SK-N-SH (cell line): Measurements from ENCODE around the gene PEPD. TPM values are rescaled to one million over a fixed set of nuclear protein-coding genes. Genes with fewer than 3 reads are reported as not detected.

Experiments used
- CTCF ChIA-PET: fragments of 300-600, 350-600 bp; formaldehyde crosslinking; extraction: SDS; loops from one replicate; lab custom pipeline; 2021; lab: Yijun Ruan, JAX
- POLR2A ChIA-PET: fragments of 350-600 bp; sonication (Branson Sonifier 250); formaldehyde crosslinking; extraction: SDS; loops from one replicate; lab custom pipeline; 2020; ENCODE audit warnings: antibody characterized with exemption, inconsistent platforms; lab: Yijun Ruan, JAX
- DNase-seq: peaks from one replicate; pipeline ENCODE4 v3.0.0; 2012
- H2AFZ ChIP-seq: fragments of 200-600 bp; sonication (generic); 2 replicates; pipeline ENCODE4 v1.8.1; 2016; ENCODE audit warnings: antibody characterized with exemption, mild to moderate bottlenecking, low read depth
- H3F3A ChIP-seq: fragments of 200-600 bp; sonication (generic); replicated peaks from 2 replicates; pipeline ENCODE3; 2016; ENCODE audit warnings: antibody characterized with exemption, mild to moderate bottlenecking; ENCODE audit not compliant: insufficient read depth
- H3K27ac ChIP-seq, 2 experiments: fragments of 200-500 bp in 1 of 2; fragments of 200-600 bp in 1 of 2; sonication (Bioruptor generic) in 1 of 2; sonication (generic), shearing (Covaris generic) in 1 of 2; 2 replicates each; pipeline versions ENCODE4 v1.5.1 to v1.6.1; 2014 to 2016; ENCODE audit warnings: low read depth in 2 of 2, inconsistent platforms in 1 of 2, low read length in 1 of 2, mild to moderate bottlenecking in 1 of 2, mixed read lengths in 1 of 2
- H3K27me3 ChIP-seq: fragments of 200-600 bp; sonication (generic), shearing (Covaris generic); 2 replicates; pipeline ENCODE4 v1.6.1; 2016; ENCODE audit warnings: mixed run types; ENCODE audit not compliant: insufficient read depth
- H3K36me3 ChIP-seq, 2 experiments: fragments of 200-500 bp in 1 of 2; fragments of 200-600 bp in 1 of 2; sonication (Bioruptor generic) in 1 of 2; sonication (generic) in 1 of 2; replicated peaks in 1 of 2; 2 replicates each; pipeline versions ENCODE3 to v1.5.1; 2014 to 2016; ENCODE audit warnings: low read length in 1 of 2, mild to moderate bottlenecking in 1 of 2; ENCODE audit not compliant: insufficient read depth in 2 of 2, control insufficient read depth in 1 of 2
- H3K4me1 ChIP-seq, 2 experiments: fragments of 200-500 bp in 1 of 2; fragments of 200-600 bp in 1 of 2; sonication (Bioruptor generic) in 1 of 2; sonication (generic), shearing (Covaris generic) in 1 of 2; 2 replicates each; pipeline versions ENCODE4 v1.5.1 to v1.6.1; 2014 to 2016; ENCODE audit warnings: low read depth in 1 of 2, low read length in 1 of 2, mixed run types in 1 of 2; ENCODE audit not compliant: insufficient read depth in 2 of 2, control insufficient read depth in 1 of 2
- H3K4me2 ChIP-seq: fragments of 200-600 bp; sonication (generic), shearing (Covaris generic); 2 replicates; pipeline ENCODE4 v1.6.1; 2017; ENCODE audit warnings: mixed run types
- H3K4me3 ChIP-seq, 2 experiments: fragments of 200-500 bp in 1 of 2; fragments of 200-600 bp in 1 of 2; sonication (Bioruptor generic) in 1 of 2; sonication (generic), shearing (Covaris generic) in 1 of 2; 2 replicates each; pipeline versions ENCODE4 v1.5.1 to v1.8.1; 2014 to 2016; ENCODE audit warnings: low read depth in 2 of 2, inconsistent platforms in 1 of 2, low read length in 1 of 2, mild to moderate bottlenecking in 1 of 2, mixed read lengths in 1 of 2, moderate library complexity in 1 of 2
- H3K79me2 ChIP-seq: fragments of 200-600 bp; sonication (generic); 2 replicates; pipeline ENCODE4 v1.8.1; 2017; ENCODE audit warnings: mild to moderate bottlenecking; ENCODE audit not compliant: insufficient read depth
- H3K9ac ChIP-seq: fragments of 200-600 bp; sonication (generic); 2 replicates; pipeline ENCODE4 v1.6.1; 2017; ENCODE audit warnings: mixed run types
- H3K9me2 ChIP-seq: fragments of 200-600 bp; sonication (generic); 2 replicates; pipeline ENCODE4 v1.6.1; 2017; ENCODE audit warnings: mixed run types
- H3K9me3 ChIP-seq: fragments of 200-600 bp; sonication (generic); 2 replicates; pipeline ENCODE4 v1.6.1; 2017; ENCODE audit warnings: mixed run types, mild to moderate bottlenecking, moderate library complexity
- H4K20me1 ChIP-seq: fragments of 200-600 bp; sonication (generic); 2 replicates; pipeline ENCODE4 v1.6.1; 2017; ENCODE audit warnings: mild to moderate bottlenecking, mixed run types; ENCODE audit not compliant: insufficient read depth
- CTCF ChIP-seq: fragments of 200-600 bp; sonication (generic); IDR thresholded peaks from 2 replicates; pipeline ENCODE4 v1.6.1; 2017; ENCODE audit warnings: antibody characterized with exemption, mild to moderate bottlenecking, moderate library complexity
- EP300 ChIP-seq, 2 experiments: IDR thresholded peaks; 2 replicates each; pipeline versions ENCODE4 v1.4.0 to v1.6.1; 2012; ENCODE audit warnings: borderline replicate concordance in 1 of 2, low read depth in 1 of 2, low read length in 1 of 2
- FOSL2 ChIP-seq: IDR thresholded peaks from 2 replicates; pipeline ENCODE4 v1.4.0; 2012; ENCODE audit warnings: low read depth, mild to moderate bottlenecking, moderate library complexity, borderline replicate concordance
- FOXJ3 ChIP-seq: sonication (generic); formaldehyde crosslinking; IDR thresholded peaks from 2 replicates; pipeline ENCODE4 v1.5.1; 2020; ENCODE audit warnings: mild to moderate bottlenecking, missing genetic modification reagents
- FOXM1 ChIP-seq: IDR thresholded peaks from 2 replicates; pipeline ENCODE4 v1.4.0; 2012; ENCODE audit warnings: low read depth, mild to moderate bottlenecking
- GATA2 ChIP-seq: sonication (generic); formaldehyde crosslinking; IDR thresholded peaks from 2 replicates; pipeline ENCODE4 v1.5.0; 2020; ENCODE audit warnings: mild to moderate bottlenecking, missing genetic modification reagents
- JUND ChIP-seq: IDR thresholded peaks from 2 replicates; pipeline ENCODE4 v1.4.0; 2012
- NFIC ChIP-seq: IDR thresholded peaks from 2 replicates; pipeline ENCODE4 v1.4.0; 2012; ENCODE audit warnings: borderline replicate concordance
- POLR2AphosphoS5 ChIP-seq: IDR thresholded peaks from 2 replicates; pipeline ENCODE4 v1.6.1; 2012; ENCODE audit warnings: low read depth, low read length
- RAD21 ChIP-seq: IDR thresholded peaks from 2 replicates; pipeline ENCODE4 v1.6.1; 2012; ENCODE audit warnings: mild to moderate bottlenecking, low read length
- RCOR1 ChIP-seq: fragments of 150-350 bp; IDR thresholded peaks from 2 replicates; pipeline ENCODE4 v1.6.1; 2017; ENCODE audit warnings: antibody characterized with exemption, low read length
- SIN3A ChIP-seq: IDR thresholded peaks from 2 replicates; pipeline ENCODE4 v1.6.1; 2012; ENCODE audit warnings: low read depth, mild to moderate bottlenecking, low read length, moderate library complexity, borderline replicate concordance
- TAF1 ChIP-seq: IDR thresholded peaks from 2 replicates; pipeline ENCODE4 v1.6.1; 2012; ENCODE audit warnings: low read depth, mild to moderate bottlenecking, low read length, moderate library complexity, borderline replicate concordance
- YY1 ChIP-seq: IDR thresholded peaks from 2 replicates; pipeline ENCODE4 v1.4.0; 2012; ENCODE audit warnings: low read depth, mild to moderate bottlenecking
- WGBS: methylation state at CpG from one replicate; pipeline ENCODE4 v1.1.6; 2017; ENCODE audit warnings: low lambda C conversion rate; 5-methylcytosine and 5-hydroxymethylcytosine counted together
- polyA plus RNA-seq, 3 experiments: library from polyadenylated mRNA; depleted of rRNA; stranded (reverse); fragments of >200 nt; gene quantifications; 2 replicates each; pipeline ENCODE4 v1.2.3, GENCODE V29; 2012
- TF ChIP-seq, protein P1 (sequence below): IDR thresholded peaks from 2 replicates; pipeline ENCODE4; 2012
- TF ChIP-seq, protein P2 (sequence below): IDR thresholded peaks from 2 replicates; pipeline ENCODE4 v1.4.0; 2012; ENCODE audit warnings: low read depth, borderline replicate concordance

Gene PEPD
- polyA plus RNA-seq, 1 of the 3 experiments (the other 2 are of a cell fraction), result 88.9 TPM

GRCh38 chr19:33435706-33436359, 85.8 kb downstream of the PEPD start:
- WGBS, result 84% methylated on average over 11 of the region's 11 CpGs
- H3K4me2 ChIP-seq, result 0 out of 2 replicates have a peak overlapping the region, but pooled peaks have one; percentile 72
- no peak for TF ChIP-seq FOXM1
- no peak for TF ChIP-seq TAF1
- TF ChIP-seq RAD21, result no peak
- no peak for TF ChIP-seq YY1
- TF ChIP-seq, protein P1, sequence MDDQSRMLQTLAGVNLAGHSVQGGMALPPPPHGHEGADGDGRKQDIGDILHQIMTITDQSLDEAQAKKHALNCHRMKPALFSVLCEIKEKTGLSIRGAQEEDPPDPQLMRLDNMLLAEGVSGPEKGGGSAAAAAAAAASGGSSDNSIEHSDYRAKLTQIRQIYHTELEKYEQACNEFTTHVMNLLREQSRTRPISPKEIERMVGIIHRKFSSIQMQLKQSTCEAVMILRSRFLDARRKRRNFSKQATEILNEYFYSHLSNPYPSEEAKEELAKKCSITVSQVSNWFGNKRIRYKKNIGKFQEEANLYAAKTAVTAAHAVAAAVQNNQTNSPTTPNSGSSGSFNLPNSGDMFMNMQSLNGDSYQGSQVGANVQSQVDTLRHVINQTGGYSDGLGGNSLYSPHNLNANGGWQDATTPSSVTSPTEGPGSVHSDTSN, result no peak
- TF ChIP-seq FOSL2, result no peak
- TF ChIP-seq POLR2AphosphoS5, result no peak
- TF ChIP-seq, protein P2, sequence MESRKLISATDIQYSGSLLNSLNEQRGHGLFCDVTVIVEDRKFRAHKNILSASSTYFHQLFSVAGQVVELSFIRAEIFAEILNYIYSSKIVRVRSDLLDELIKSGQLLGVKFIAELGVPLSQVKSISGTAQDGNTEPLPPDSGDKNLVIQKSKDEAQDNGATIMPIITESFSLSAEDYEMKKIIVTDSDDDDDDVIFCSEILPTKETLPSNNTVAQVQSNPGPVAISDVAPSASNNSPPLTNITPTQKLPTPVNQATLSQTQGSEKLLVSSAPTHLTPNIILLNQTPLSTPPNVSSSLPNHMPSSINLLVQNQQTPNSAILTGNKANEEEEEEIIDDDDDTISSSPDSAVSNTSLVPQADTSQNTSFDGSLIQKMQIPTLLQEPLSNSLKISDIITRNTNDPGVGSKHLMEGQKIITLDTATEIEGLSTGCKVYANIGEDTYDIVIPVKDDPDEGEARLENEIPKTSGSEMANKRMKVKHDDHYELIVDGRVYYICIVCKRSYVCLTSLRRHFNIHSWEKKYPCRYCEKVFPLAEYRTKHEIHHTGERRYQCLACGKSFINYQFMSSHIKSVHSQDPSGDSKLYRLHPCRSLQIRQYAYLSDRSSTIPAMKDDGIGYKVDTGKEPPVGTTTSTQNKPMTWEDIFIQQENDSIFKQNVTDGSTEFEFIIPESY, result no peak
- no peaks in the 10 kb centered on the region for H3K79me2 ChIP-seq
- CTCF ChIA-PET, result interaction anchor here (0.5 to 4.4 kb wide), 9 partner anchors 10 to 342 kb away, joined by 3 to 59 read pairs (median 4); no protein-coding TSS in a partner anchor
- no peaks in the 10 kb centered on the region for H3K9me3 ChIP-seq
- no peak for DNase-seq
- no peaks in the 10 kb centered on the region for H4K20me1 ChIP-seq
- H3K9me2 ChIP-seq, result no peaks in the 10 kb centered on the region
- H3K4me3 ChIP-seq, result no peak overlapping the region
- H3K27ac ChIP-seq, result peak overlapping the region in 1 of 2 experiments; percentile 91; a peak in 3 of 4 replicates
- H2AFZ ChIP-seq, result no peak overlapping the region
- H3K4me1 ChIP-seq, result peaks cover 17 to 72% of the 10 kb centered on the region in 2 experiments
- no peak overlapping the region for H3K9ac ChIP-seq
- H3F3A ChIP-seq, result peaks cover 11% of the 10 kb centered on the region
- no peaks in the 10 kb centered on the region for H3K36me3 ChIP-seq
- H3K27me3 ChIP-seq, result no peaks in the 10 kb centered on the region
- POLR2A ChIA-PET, result interaction anchor here (1.0 to 1.3 kb wide), 4 partner anchors 72 to 432 kb away, joined by 3 to 4 read pairs (median 3); partner anchors contain the start of gene PEPD

GRCh38 chr19:33434886-33435705, 86.5 kb downstream of the PEPD start:
- H3K9ac ChIP-seq, result peak overlapping the region; percentile 34; the same call in 1 of the 2 replicates
- peak overlapping the region; percentile 44 to 91 for H3K27ac ChIP-seq
- no peak overlapping the region for H3K4me3 ChIP-seq
- no peaks in the 10 kb centered on the region for H3K27me3 ChIP-seq
- no peaks in the 10 kb centered on the region for H3K79me2 ChIP-seq
- WGBS, result 54% methylated on average over 26 of the region's 28 CpGs
- no peaks in the 10 kb centered on the region for H4K20me1 ChIP-seq
- H3K9me2 ChIP-seq, result no peaks in the 10 kb centered on the region
- peaks cover 11% of the 10 kb centered on the region for H3F3A ChIP-seq
- H2AFZ ChIP-seq, result peak overlapping the region; percentile 82; the same call in 1 of the 2 replicates
- H3K36me3 ChIP-seq, result no peaks in the 10 kb centered on the region
- peak overlapping the region; percentile 72; the same call in 1 of the 2 replicates for H3K4me2 ChIP-seq
- ChIA-PET CTCF (interaction anchor here (0.9 to 4.4 kb wide), 11 partner anchors 10 to 661 kb away, joined by 3 to 59 read pairs (median 4); no protein-coding TSS in a partner anchor), POLR2A (interaction anchor here (1.0 to 1.3 kb wide), 4 partner anchors 72 to 433 kb away, joined by 3 to 4 read pairs (median 3); partner anchors contain the start of gene PEPD)
- peak; percentile 90 for DNase-seq
- H3K9me3 ChIP-seq, result no peaks in the 10 kb centered on the region
- H3K4me1 ChIP-seq, result peaks cover 17 to 76% of the 10 kb centered on the region in 2 experiments
- TF ChIP-seq SIN3A, result no peak
- TF ChIP-seq, protein P2, result no peak
- peak; percentile 66 for TF ChIP-seq NFIC
- no peak for TF ChIP-seq TAF1
- TF ChIP-seq EP300 (IDR thresholded peaks at IDR 0.05; ENCODE audit: borderline replicate concordance in 1 of 2, low read depth in 1 of 2, low read length in 1 of 2), result peak; percentile 61 to 93; a peak in 3 of 4 replicates
- TF ChIP-seq GATA2 (CRISPR knock-in tag), result no peak
- TF ChIP-seq YY1, result peak; percentile 67; the same call in 1 of the 2 replicates
- peak; percentile 21; the same call in 1 of the 2 replicates for TF ChIP-seq FOXJ3
- TF ChIP-seq CTCF, result no peak
- TF ChIP-seq JUND, result peak; percentile 55
- TF ChIP-seq RCOR1, result peak; percentile 86
